Testis (tissue), 3 donors: ENCODE results near the gene RNU5D-1. TPM values are rescaled to one million over a fixed set of nuclear protein-coding genes. Genes with fewer than 3 reads are reported as not detected.
"Not testable (repeated sequence)": the region's sequence is repeated elsewhere in the genome, so short reads cannot be mapped to it uniquely, and the experiment has no call there.

ENCODE experiments used
- DNase-seq: peaks from one replicate; pipeline ENCODE4 v3.0.0-alpha.2; 2019
- H3K27ac ChIP-seq, 2 donors: fragments of 200-600 bp; sonication (generic); one replicate each; pipeline ENCODE4 v1.5.1; 2019
- H3K27me3 ChIP-seq: fragments of 200-600 bp; sonication (generic); one replicate; pipeline ENCODE4 v1.5.1; 2019
- H3K36me3 ChIP-seq: fragments of 200-600 bp; sonication (generic); one replicate; pipeline ENCODE4 v1.5.1; 2017; ENCODE audit warnings: low read depth; ENCODE audit errors: missing control alignments
- H3K4me1 ChIP-seq: fragments of 200-600 bp; sonication (generic); one replicate; pipeline ENCODE4 v1.5.1; 2019
- H3K4me3 ChIP-seq, 2 donors: fragments of 200-600 bp; sonication (generic); one replicate each; pipeline ENCODE4 v1.5.1; 2017 to 2019
- H3K9me3 ChIP-seq: fragments of 200-600 bp; sonication (generic); one replicate; pipeline ENCODE4 v1.5.1; 2017
- CTCF ChIP-seq, 3 experiments: fragments of 450-650 bp in 2 of 3; fragments of 200-600 bp in 1 of 3; sonication (generic) in 1 of 3; IDR thresholded peaks; one replicate each; pipeline ENCODE4 v1.5.1; 2016 to 2019; ENCODE audit warnings: antibody characterized with exemption in 3 of 3, mild to moderate bottlenecking in 2 of 3, moderate library complexity in 1 of 3
- POLR2A ChIP-seq: fragments of 450-650 bp; IDR thresholded peaks from one replicate; pipeline ENCODE4 v1.6.1; 2017; ENCODE audit warnings: antibody characterized with exemption, mild to moderate bottlenecking, moderate library complexity
- WGBS, 2 donors: methylation state at CpG; one replicate each; pipeline ENCODE4 v1.1.5; 2018; 5-methylcytosine and 5-hydroxymethylcytosine counted together
- intact Hi-C: fragments of 100-400 bp; cut with DNase I; formaldehyde crosslinking; loops from one replicate; pipeline ENCODE4 v1.15.1; 2023; ENCODE audit warnings: low total_unique reads
- polyA plus RNA-seq: library from polyadenylated mRNA; stranded (reverse); fragments of 350-450 nt; fragmentation: Illumina TruSeq; extraction: RNeasy Lipid Tissue Mini Kit (QIAGEN cat#74804); gene quantifications from one replicate; pipeline ENCODE4 v1.2.3, GENCODE V29; 2014; ENCODE audit warnings: low read depth, low replicate concordance; ENCODE audit not compliant: insufficient read depth
- total RNA-seq, 2 donors: library from RNA; depleted of rRNA; stranded (reverse); fragments of >200 nt; gene quantifications; one replicate each; pipeline ENCODE4 v1.2.3, GENCODE V29; 2016

Gene RNU5D-1
- total and polyA plus RNA-seq, 3 donors from 2014 or later: not detected

- Histone ChIP-seq H3K9me3 (no peaks in the 10 kb centered on the region), H3K27ac (no peak overlapping the region), H3K27me3 (no peaks in the 10 kb centered on the region), H3K4me1 (no peaks in the 10 kb centered on the region), H3K4me3 (no peak overlapping the region), H3K36me3 (no peaks in the 10 kb centered on the region)
- intact Hi-C loops: no loop called here
- DNase-seq: no peak
- 76 to 78% methylated on average over 7 of the region's 7 CpGs for WGBS, 2 donors
- TF ChIP-seq POLR2A (no peak), CTCF (IDR thresholded peaks at IDR 0.05) (no peak)
These were observed 29.8 kb downstream of the RNU5D-1 start for GRCh38 chr1:44701141-44701573.

- intact Hi-C loops: no loop called here
- no peaks in the 10 kb centered on the region for H3K27me3 ChIP-seq
- no peaks in the 10 kb centered on the region for H3K4me1 ChIP-seq
- no peak overlapping the region for H3K27ac ChIP-seq
- no peak for TF ChIP-seq POLR2A
- TF ChIP-seq CTCF (IDR thresholded peaks at IDR 0.05): no peak
- no peak overlapping the region for H3K4me3 ChIP-seq
- no peaks in the 10 kb centered on the region for H3K9me3 ChIP-seq
- no peaks in the 10 kb centered on the region for H3K36me3 ChIP-seq
- DNase-seq: no peak
- 93 to 94% methylated on average over 1 of the region's 1 CpG for WGBS, 2 donors
These were observed 30.4 kb downstream of the RNU5D-1 start for GRCh38 chr1:44700573-44700972.

- H3K9me3 ChIP-seq, H3K4me3 ChIP-seq, H3K27ac ChIP-seq, H3K4me1 ChIP-seq, DNase-seq, intact Hi-C loops, H3K27me3 ChIP-seq, H3K36me3 ChIP-seq: not testable (repeated sequence)
- WGBS, 2 donors: 84 to 90% methylated on average over 9 of the region's 9 CpGs
These were observed 31.6 kb downstream of the RNU5D-1 start for GRCh38 chr1:44699375-44699774.

GRCh38 chr1:44698138-44698537 lies 32.8 kb downstream of the RNU5D-1 start:
- Histone ChIP-seq H3K4me1 (no peaks in the 10 kb centered on the region), H3K27me3 (no peaks in the 10 kb centered on the region), H3K27ac (no peak overlapping the region), H3K36me3 (no peaks in the 10 kb centered on the region), H3K9me3 (no peaks in the 10 kb centered on the region), H3K4me3 (no peak overlapping the region)
- no peak for DNase-seq
- intact Hi-C loops: no loop called here
- WGBS, 2 donors: 91 to 98% methylated on average over 3 of the region's 3 CpGs
- TF ChIP-seq POLR2A (no peak), CTCF (IDR thresholded peaks at IDR 0.05) (no peak)

- TF ChIP-seq CTCF (IDR thresholded peaks at IDR 0.05): no peak
- no peak for TF ChIP-seq POLR2A
- intact Hi-C loops: no loop called here
- WGBS, 2 donors: 77 to 88% methylated on average over 7 of the region's 7 CpGs
- Histone ChIP-seq H3K9me3 (no peaks in the 10 kb centered on the region), H3K27me3 (no peaks in the 10 kb centered on the region), H3K36me3 (no peaks in the 10 kb centered on the region), H3K4me3 (no peak overlapping the region), H3K27ac (no peak overlapping the region), H3K4me1 (no peaks in the 10 kb centered on the region)
- no peak for DNase-seq
These were observed 34.1 kb downstream of the RNU5D-1 start for GRCh38 chr1:44696789-44697345.
